ENCODE data around the gene METTL8. TPM values are rescaled to one million over a fixed set of nuclear protein-coding genes. Genes with fewer than 3 reads are reported as not detected.

METTL8 gene
- total and polyA plus RNA-seq, 2 of the 13 experiments (the other 11 are each of a cell fraction or from before 2014, with no cell fraction given) = 18.6 to 68.2 TPM

DNA sequence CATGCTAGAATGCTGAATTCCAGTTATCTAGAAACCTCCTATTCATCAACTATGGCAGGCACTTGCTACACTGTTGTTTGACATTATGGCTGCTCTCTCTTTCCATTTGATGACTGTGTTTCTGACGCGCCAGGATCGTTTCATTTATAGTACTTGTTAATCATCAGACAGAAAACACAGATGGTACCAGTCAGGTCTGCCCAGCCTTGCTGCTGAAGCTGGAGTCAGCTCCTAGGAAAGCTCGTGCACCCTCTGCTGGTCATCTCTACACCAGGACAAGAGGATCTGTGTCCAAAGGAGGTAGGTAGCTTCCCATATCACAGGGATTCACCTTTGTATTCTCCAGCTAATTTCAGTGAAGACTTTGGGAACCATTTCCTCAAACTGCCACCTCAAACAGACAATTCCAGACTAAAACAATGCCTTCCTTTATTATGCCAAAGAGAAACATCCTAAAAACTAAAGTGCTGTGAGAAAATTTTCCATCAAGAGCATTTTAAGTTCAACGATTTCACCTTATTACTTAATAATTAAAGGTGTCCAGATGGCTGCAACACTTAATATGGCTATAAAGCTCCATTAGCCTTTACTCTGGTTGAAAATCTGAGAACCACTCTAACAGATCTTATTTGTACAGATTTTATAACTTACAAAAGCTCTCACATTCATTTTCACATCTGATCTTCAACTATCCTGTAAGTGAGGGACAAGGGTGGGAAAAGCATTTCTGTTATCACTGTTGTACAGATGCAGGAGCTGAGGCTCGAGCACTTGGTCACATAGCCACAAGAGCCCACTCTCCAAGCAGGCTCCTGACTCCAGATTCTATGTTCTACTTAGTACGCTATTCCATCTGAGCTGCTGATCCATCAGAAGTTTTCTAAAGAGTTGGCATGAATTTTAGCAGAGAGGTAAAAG lies 17.5 kb downstream of the METTL8 start (continued):
- TF ChIP-seq PPARG (CRISPR knock-in tag; conservative IDR thresholded peaks at IDR 0.05) (peak; percentile 68; the same call in 1 of the 2 replicates), SRSF9 (IDR thresholded peaks at IDR 0.05; ENCODE audit: borderline replicate concordance, insufficient read depth, low read depth, low read length, poor library complexity, severe bottlenecking) (no peak), XBP1 (CRISPR knock-in tag; IDR thresholded peaks at IDR 0.05) (no peak), ZNF383 (CRISPR knock-in tag; IDR thresholded peaks at IDR 0.05; ENCODE audit: borderline replicate concordance) (no peak), PLRG1 (conservative IDR thresholded peaks at IDR 0.05) (no peak), ZBED4 (CRISPR knock-in tag; IDR thresholded peaks at IDR 0.05; ENCODE audit: borderline replicate concordance) (no peak), SRSF4 (IDR thresholded peaks at IDR 0.05; ENCODE audit: low read depth, low read length, poor library complexity, severe bottlenecking) (no peak), GTF2F1 (IDR thresholded peaks at IDR 0.05; ENCODE audit: low read length) (no peak), TRAFD1 (CRISPR knock-in tag; IDR thresholded peaks at IDR 0.05; ENCODE audit: borderline replicate concordance) (no peak; the same call in 1 of the 2 replicates), MBD4 (IDR thresholded peaks at IDR 0.05; ENCODE audit: borderline replicate concordance, low read length) (no peak), ZHX1 (CRISPR knock-in tag; IDR thresholded peaks at IDR 0.05; ENCODE audit: low read depth) (no peak), ZNF234 (CRISPR knock-in tag; conservative IDR thresholded peaks at IDR 0.05) (no peak), TAF15 (IDR thresholded peaks at IDR 0.05; ENCODE audit: low read depth, low read length, poor library complexity, severe bottlenecking) (no peak), ETS1 (CRISPR knock-in tag; IDR thresholded peaks at IDR 0.05) (no peak)
- TF ChIP-seq, protein P1, sequence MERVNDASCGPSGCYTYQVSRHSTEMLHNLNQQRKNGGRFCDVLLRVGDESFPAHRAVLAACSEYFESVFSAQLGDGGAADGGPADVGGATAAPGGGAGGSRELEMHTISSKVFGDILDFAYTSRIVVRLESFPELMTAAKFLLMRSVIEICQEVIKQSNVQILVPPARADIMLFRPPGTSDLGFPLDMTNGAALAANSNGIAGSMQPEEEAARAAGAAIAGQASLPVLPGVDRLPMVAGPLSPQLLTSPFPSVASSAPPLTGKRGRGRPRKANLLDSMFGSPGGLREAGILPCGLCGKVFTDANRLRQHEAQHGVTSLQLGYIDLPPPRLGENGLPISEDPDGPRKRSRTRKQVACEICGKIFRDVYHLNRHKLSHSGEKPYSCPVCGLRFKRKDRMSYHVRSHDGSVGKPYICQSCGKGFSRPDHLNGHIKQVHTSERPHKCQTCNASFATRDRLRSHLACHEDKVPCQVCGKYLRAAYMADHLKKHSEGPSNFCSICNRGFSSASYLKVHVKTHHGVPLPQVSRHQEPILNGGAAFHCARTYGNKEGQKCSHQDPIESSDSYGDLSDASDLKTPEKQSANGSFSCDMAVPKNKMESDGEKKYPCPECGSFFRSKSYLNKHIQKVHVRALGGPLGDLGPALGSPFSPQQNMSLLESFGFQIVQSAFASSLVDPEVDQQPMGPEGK (CRISPR knock-in tag; IDR thresholded peaks at IDR 0.05) = no peak

All from HepG2 (cell line).